ENCODE measurements around the gene F11R.
"Not testable (repeated sequence)": the region's sequence is repeated elsewhere in the genome, so short reads cannot be mapped to it uniquely, and the experiment has no call there.

The F11R gene

GRCh38 chr1:160999376-160999775 is 21.6 kb downstream of the F11R start:
- DNase-seq (ENCODE audit: low read depth, low spot score): no peak
- H3K4me3 ChIP-seq (ENCODE audit: low read depth, low read length): no peak overlapping the region
- in situ Hi-C loops (cut with HindIII; ENCODE audit: low sequenced_read_pairs): no loop called here
- no peak for TF ChIP-seq CTCF (IDR thresholded peaks at IDR 0.05; ENCODE audit: low read depth, low read length)

GRCh38 chr1:160997323-160998038 is 23.5 kb downstream of the F11R start:
- in situ Hi-C loops (cut with HindIII; ENCODE audit: low sequenced_read_pairs): no loop called here
- no peak overlapping the region for H3K4me3 ChIP-seq (ENCODE audit: low read depth, low read length)
- DNase-seq (ENCODE audit: low read depth, low spot score): peak; percentile 57
- TF ChIP-seq CTCF (IDR thresholded peaks at IDR 0.05; ENCODE audit: low read depth, low read length): peak; percentile 72

GRCh38 chr1:160996178-160996577 is 24.8 kb downstream of the F11R start:
- DNase-seq (ENCODE audit: low read depth, low spot score): peak; percentile 25
- H3K4me3 ChIP-seq (ENCODE audit: low read depth, low read length): no peak overlapping the region
- in situ Hi-C loops (cut with HindIII; ENCODE audit: low sequenced_read_pairs): no loop called here
- TF ChIP-seq CTCF (IDR thresholded peaks at IDR 0.05; ENCODE audit: low read depth, low read length): no peak

- no peak overlapping the region for H3K4me3 ChIP-seq (ENCODE audit: low read depth, low read length)
- DNase-seq (ENCODE audit: low read depth, low spot score): peak; percentile 52
- in situ Hi-C loops (cut with HindIII; ENCODE audit: low sequenced_read_pairs): no loop called here
- TF ChIP-seq CTCF (IDR thresholded peaks at IDR 0.05; ENCODE audit: low read depth, low read length): peak; percentile 25
Observed at GRCh38 chr1:160993544-160994193, 27.3 kb downstream of the F11R start.

GRCh38 chr1:160992036-160992435 is 28.9 kb downstream of the F11R start:
- H3K4me3 ChIP-seq (ENCODE audit: low read depth, low read length); in situ Hi-C loops (cut with HindIII; ENCODE audit: low sequenced_read_pairs); DNase-seq (ENCODE audit: low read depth, low spot score): not testable (repeated sequence)

- no peak overlapping the region for H3K4me3 ChIP-seq (ENCODE audit: low read depth, low read length)
- in situ Hi-C loops (cut with HindIII; ENCODE audit: low sequenced_read_pairs): no loop called here
- TF ChIP-seq CTCF (IDR thresholded peaks at IDR 0.05; ENCODE audit: low read depth, low read length): no peak
- DNase-seq (ENCODE audit: low read depth, low spot score): no peak
Observed at GRCh38 chr1:160987359-160988050, 33.4 kb downstream of the F11R start.

GRCh38 chr1:160985723-160986122 is 35.2 kb downstream of the F11R start:
- no peak for DNase-seq (ENCODE audit: low read depth, low spot score)
- no peak overlapping the region for H3K4me3 ChIP-seq (ENCODE audit: low read depth, low read length)
- no peak for TF ChIP-seq CTCF (IDR thresholded peaks at IDR 0.05; ENCODE audit: low read depth, low read length)
- in situ Hi-C loops (cut with HindIII; ENCODE audit: low sequenced_read_pairs): no loop called here

Data from astrocyte of the spinal cord (primary cell).